Endothelial cell of umbilical vein (primary cell): ENCODE measurements around the gene SLAMF6.
"Not testable (repeated sequence)": the region's sequence is repeated elsewhere in the genome, so short reads cannot be mapped to it uniquely, and the experiment has no call there.

Source experiments
- CTCF ChIP-seq, 2 donors: IDR thresholded peaks; 1 replicate in 1 of 2; 2 replicates in 1 of 2; pipeline ENCODE4 v1.5.1; 2011; ENCODE audit warnings: low read length in 2 of 2, mild to moderate bottlenecking in 2 of 2, moderate library complexity in 2 of 2, control low read depth in 1 of 2, inconsistent platforms in 1 of 2, low read depth in 1 of 2; ENCODE audit not compliant: insufficient read depth in 1 of 2; ENCODE audit errors: extremely low read depth in 1 of 2
- EZH2 ChIP-seq: IDR thresholded peaks from 2 replicates; pipeline ENCODE4 v1.6.1; 2012; ENCODE audit warnings: borderline replicate concordance, low read depth, mild to moderate bottlenecking, moderate library complexity, low read length, inconsistent platforms; ENCODE audit not compliant: severe bottlenecking
- FOS ChIP-seq: IDR thresholded peaks from 2 replicates; pipeline ENCODE4 v1.6.1; 2011; ENCODE audit warnings: mild to moderate bottlenecking, low read length, moderate library complexity, borderline replicate concordance; ENCODE audit not compliant: insufficient read depth
- JUN ChIP-seq: IDR thresholded peaks from 2 replicates; pipeline ENCODE4 v1.6.1; 2011; ENCODE audit warnings: borderline replicate concordance, low read depth; ENCODE audit not compliant: insufficient read length, insufficient read depth
- MAX ChIP-seq: IDR thresholded peaks from 2 replicates; pipeline ENCODE4 v1.6.1; 2011; ENCODE audit not compliant: insufficient read depth, insufficient read length
- MYC ChIP-seq: IDR thresholded peaks from one replicate; pipeline ENCODE4 v1.6.1; 2011; ENCODE audit warnings: mild to moderate bottlenecking, low read depth, low read length
- POLR2A ChIP-seq: IDR thresholded peaks from 2 replicates; pipeline ENCODE4 v1.6.1; 2012; ENCODE audit warnings: low read depth, mild to moderate bottlenecking, control low read depth, low read length
- POLR2AphosphoS5 ChIP-seq: IDR thresholded peaks from 2 replicates; pipeline ENCODE4 v1.6.1; 2012; ENCODE audit warnings: low read depth, mild to moderate bottlenecking, control low read depth, low read length, moderate library complexity; ENCODE audit not compliant: insufficient read depth

DNA sequence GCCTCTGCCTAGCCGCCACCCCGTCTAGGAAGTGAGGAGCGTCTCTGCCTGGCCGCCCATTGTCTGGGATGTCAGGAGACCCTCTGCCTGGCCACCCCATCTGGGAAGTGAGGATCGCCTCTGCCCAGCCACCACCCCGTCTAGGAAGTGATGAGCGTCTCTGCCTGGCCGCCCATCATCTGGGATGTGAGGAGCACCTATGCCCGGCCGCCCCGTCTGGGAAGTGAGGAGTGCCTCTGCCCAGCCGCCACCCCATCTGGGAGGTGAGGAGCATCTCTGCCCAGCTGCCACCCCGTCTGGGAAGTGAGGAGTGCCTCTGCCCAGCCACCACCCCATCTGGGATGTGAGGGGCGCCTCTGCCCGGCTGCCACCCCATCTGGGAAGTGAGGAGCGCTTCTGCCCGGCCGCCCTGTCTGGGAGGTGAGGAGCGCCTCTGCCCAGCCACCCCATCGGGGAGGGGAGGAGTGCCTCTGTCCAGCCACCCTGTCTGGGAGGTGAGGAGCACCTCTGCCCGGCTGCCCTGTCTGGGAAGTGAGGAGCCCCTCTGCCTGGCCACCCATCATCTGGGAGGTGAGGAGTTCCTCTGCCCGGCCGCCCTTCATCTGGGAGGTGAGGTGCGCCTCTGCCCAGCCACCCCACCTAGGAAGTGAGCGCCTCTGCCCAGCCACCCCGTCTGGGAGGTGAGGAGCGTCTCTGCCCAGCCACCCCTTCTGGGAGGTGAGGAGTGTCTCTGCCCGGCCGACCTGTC, 8.9 kb upstream of the SLAMF6 start:
- TF ChIP-seq POLR2AphosphoS5; CTCF (IDR thresholded peaks at IDR 0.05; ENCODE audit: extremely low read depth in 1 of 2, insufficient read depth in 1 of 2, low read depth in 1 of 2, low read length in 2 of 2); JUN; POLR2A; EZH2; MAX; MYC; FOS: not testable (repeated sequence)
